ENCODE data around the gene MED4.

DNA sequence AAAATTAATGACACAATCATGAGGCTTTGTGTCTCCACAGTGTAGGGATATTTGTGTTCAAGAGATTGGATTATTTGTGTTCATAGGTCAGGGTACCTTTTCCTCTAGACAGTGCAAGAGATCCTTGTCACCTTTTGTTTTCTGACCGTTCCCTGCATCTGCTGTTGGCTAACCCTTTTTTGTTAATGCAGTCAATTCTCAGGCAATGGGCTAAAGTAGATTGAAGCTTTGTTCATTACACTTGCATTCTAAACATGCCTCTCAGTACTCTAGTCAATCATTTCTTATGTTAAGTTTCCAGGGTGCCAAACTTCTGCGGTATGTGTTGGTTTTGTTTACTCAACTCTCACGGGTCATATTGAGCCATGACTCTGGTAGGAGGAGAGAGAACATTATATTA is 1.8 kb upstream of the MED4 start:
- TF ChIP-seq POLR2AphosphoS5 (IDR thresholded peaks at IDR 0.05; ENCODE audit: low read depth, low read length): no peak
- TF ChIP-seq EP300 (IDR thresholded peaks at IDR 0.05; ENCODE audit: borderline replicate concordance in 1 of 2, low read depth in 2 of 2, low read length in 2 of 2): peak in 1 of 2 experiments; percentile 43; a peak in 1 of 3 replicates
- TF ChIP-seq, protein P1, sequence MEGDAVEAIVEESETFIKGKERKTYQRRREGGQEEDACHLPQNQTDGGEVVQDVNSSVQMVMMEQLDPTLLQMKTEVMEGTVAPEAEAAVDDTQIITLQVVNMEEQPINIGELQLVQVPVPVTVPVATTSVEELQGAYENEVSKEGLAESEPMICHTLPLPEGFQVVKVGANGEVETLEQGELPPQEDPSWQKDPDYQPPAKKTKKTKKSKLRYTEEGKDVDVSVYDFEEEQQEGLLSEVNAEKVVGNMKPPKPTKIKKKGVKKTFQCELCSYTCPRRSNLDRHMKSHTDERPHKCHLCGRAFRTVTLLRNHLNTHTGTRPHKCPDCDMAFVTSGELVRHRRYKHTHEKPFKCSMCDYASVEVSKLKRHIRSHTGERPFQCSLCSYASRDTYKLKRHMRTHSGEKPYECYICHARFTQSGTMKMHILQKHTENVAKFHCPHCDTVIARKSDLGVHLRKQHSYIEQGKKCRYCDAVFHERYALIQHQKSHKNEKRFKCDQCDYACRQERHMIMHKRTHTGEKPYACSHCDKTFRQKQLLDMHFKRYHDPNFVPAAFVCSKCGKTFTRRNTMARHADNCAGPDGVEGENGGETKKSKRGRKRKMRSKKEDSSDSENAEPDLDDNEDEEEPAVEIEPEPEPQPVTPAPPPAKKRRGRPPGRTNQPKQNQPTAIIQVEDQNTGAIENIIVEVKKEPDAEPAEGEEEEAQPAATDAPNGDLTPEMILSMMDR (IDR thresholded peaks at IDR 0.05; ENCODE audit: control extremely low read depth in 1 of 3, insufficient read depth in 1 of 3, low read depth in 1 of 3, low read length in 3 of 3): no peak
- TF ChIP-seq, protein P2, sequence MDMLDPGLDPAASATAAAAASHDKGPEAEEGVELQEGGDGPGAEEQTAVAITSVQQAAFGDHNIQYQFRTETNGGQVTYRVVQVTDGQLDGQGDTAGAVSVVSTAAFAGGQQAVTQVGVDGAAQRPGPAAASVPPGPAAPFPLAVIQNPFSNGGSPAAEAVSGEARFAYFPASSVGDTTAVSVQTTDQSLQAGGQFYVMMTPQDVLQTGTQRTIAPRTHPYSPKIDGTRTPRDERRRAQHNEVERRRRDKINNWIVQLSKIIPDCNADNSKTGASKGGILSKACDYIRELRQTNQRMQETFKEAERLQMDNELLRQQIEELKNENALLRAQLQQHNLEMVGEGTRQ (IDR thresholded peaks at IDR 0.05; ENCODE audit: low read length): no peak
- TF ChIP-seq PHF8 (conservative IDR thresholded peaks at IDR 0.05; ENCODE audit: low read depth, low read length): no peak
- TF ChIP-seq EGR1 (IDR thresholded peaks at IDR 0.05; ENCODE audit: borderline replicate concordance, low read depth, low read length): no peak
- TF ChIP-seq, protein P3, sequence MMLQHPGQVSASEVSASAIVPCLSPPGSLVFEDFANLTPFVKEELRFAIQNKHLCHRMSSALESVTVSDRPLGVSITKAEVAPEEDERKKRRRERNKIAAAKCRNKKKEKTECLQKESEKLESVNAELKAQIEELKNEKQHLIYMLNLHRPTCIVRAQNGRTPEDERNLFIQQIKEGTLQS (IDR thresholded peaks at IDR 0.05; ENCODE audit: insufficient read depth, low read depth, low read length): no peak
- TF ChIP-seq POLR2A (IDR thresholded peaks at IDR 0.05; ENCODE audit: control extremely low read depth in 1 of 2, low read depth in 2 of 2, low read length in 2 of 2): no peak
- no peak for TF ChIP-seq HDAC6 (IDR thresholded peaks at IDR 0.05; ENCODE audit: low read depth, low read length)
- no peak for TF ChIP-seq ASH2L (IDR thresholded peaks at IDR 0.05; ENCODE audit: low read length)
- no peak for TF ChIP-seq JUN (IDR thresholded peaks at IDR 0.05; ENCODE audit: low read depth, low read length)
- TF ChIP-seq SIRT6 (IDR thresholded peaks at IDR 0.05; ENCODE audit: low read length): no peak
- TF ChIP-seq, protein P4, sequence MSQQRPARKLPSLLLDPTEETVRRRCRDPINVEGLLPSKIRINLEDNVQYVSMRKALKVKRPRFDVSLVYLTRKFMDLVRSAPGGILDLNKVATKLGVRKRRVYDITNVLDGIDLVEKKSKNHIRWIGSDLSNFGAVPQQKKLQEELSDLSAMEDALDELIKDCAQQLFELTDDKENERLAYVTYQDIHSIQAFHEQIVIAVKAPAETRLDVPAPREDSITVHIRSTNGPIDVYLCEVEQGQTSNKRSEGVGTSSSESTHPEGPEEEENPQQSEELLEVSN (IDR thresholded peaks at IDR 0.05): no peak
- no peak for TF ChIP-seq CEBPB (IDR thresholded peaks at IDR 0.05; ENCODE audit: low read depth, low read length)
